Osteoblast (primary cell): ENCODE data around the gene KIF2C. TPM values are rescaled to one million over a fixed set of nuclear protein-coding genes. Genes with fewer than 3 reads are reported as not detected.
A peak's percentile ranks its signal among the peaks of the same experiment; 100 is the strongest.
"Not testable (repeated sequence)": the region's sequence is repeated elsewhere in the genome, so short reads cannot be mapped to it uniquely, and the experiment has no call there.

Experiments
- DNase-seq: peaks from one replicate; pipeline ENCODE4 v3.0.0; 2011; ENCODE audit warnings: low spot score, mixed read lengths; ENCODE audit not compliant: insufficient read length; ENCODE audit errors: missing footprints
- H2AFZ ChIP-seq: 2 replicates; pipeline ENCODE4 v1.6.0; 2011; ENCODE audit warnings: mild to moderate bottlenecking, low read length
- H3K27ac ChIP-seq: 2 replicates; pipeline ENCODE4 v1.5.1; 2011; ENCODE audit warnings: mild to moderate bottlenecking, low read depth, low read length, moderate library complexity
- H3K27me3 ChIP-seq: 2 replicates; pipeline ENCODE4 v1.6.0; 2012; ENCODE audit warnings: mild to moderate bottlenecking, control low read depth, inconsistent platforms, low read length, moderate library complexity; ENCODE audit not compliant: insufficient read depth
- H3K36me3 ChIP-seq: 2 replicates; pipeline ENCODE4 v1.5.1; 2011; ENCODE audit warnings: mild to moderate bottlenecking, low read length, control low read depth, moderate library complexity; ENCODE audit not compliant: insufficient read depth
- H3K4me1 ChIP-seq: 2 replicates; pipeline ENCODE4 v1.5.1; 2011; ENCODE audit warnings: mild to moderate bottlenecking, low read length, control low read depth, moderate library complexity; ENCODE audit not compliant: insufficient read depth
- H3K4me2 ChIP-seq: 2 replicates; pipeline ENCODE4 v1.6.0; 2011; ENCODE audit warnings: mild to moderate bottlenecking, low read length; ENCODE audit not compliant: insufficient read depth
- H3K4me3 ChIP-seq: fragments of 200-600 bp; sonication (generic); 3 replicates; pipeline ENCODE4 v1.5.1; 2012; ENCODE audit warnings: mild to moderate bottlenecking, low read length, inconsistent platforms; ENCODE audit not compliant: insufficient read depth
- H3K79me2 ChIP-seq: 2 replicates; pipeline ENCODE4 v1.6.0; 2012; ENCODE audit warnings: mild to moderate bottlenecking, low read length, control low read depth, inconsistent platforms; ENCODE audit not compliant: insufficient read depth
- H3K9me3 ChIP-seq: 2 replicates; pipeline ENCODE4 v1.5.1; 2011; ENCODE audit warnings: low read depth, low read length, control low read depth
- H4K20me1 ChIP-seq: 2 replicates; pipeline ENCODE4 v1.6.0; 2012; ENCODE audit warnings: mild to moderate bottlenecking, low read length, control low read depth; ENCODE audit not compliant: insufficient read depth
- CTCF ChIP-seq: IDR thresholded peaks from 2 replicates; pipeline ENCODE4 v1.5.1; 2011; ENCODE audit warnings: mild to moderate bottlenecking, low read depth, low read length, moderate library complexity; ENCODE audit errors: extremely low read depth
- total RNA-seq: library from RNA; depleted of rRNA; stranded (reverse); fragments of >200 nt; gene quantifications from 2 replicates; pipeline ENCODE4 v1.2.3, GENCODE V29; 2012

KIF2C gene
- total RNA-seq, 1 donor: 3.3 TPM

- Histone ChIP-seq H3K4me2 (peak within 1 kb of the TSS; percentile 72), H3K4me1 (peaks cover 31% of the 10 kb centered on the region), H2AFZ (peak within 1 kb of the TSS; percentile 81), H3K27me3 (no peaks in the 10 kb centered on the region), H3K36me3 (no peaks in the 10 kb centered on the region), H3K4me3 (peak within 1 kb of the TSS; percentile 53), H3K9me3 (no peaks in the 10 kb centered on the region), H3K27ac (peak within 1 kb of the TSS; percentile 99), H4K20me1 (no peaks in the 10 kb centered on the region), H3K79me2 (no peaks in the 10 kb centered on the region)
- TF ChIP-seq CTCF: peak; percentile 91
- DNase-seq: peak; percentile 94
Observed at GRCh38 chr1:44730741-44731512, 8.7 kb upstream of the KIF2C start, which contains the start of gene RNU5D-1. TSS of gene RNU5D-1 (minus strand) at chr1:44731170.

GRCh38 chr1:44733365-44733764 lies 6.3 kb upstream of the KIF2C start:
- H3K9me3 ChIP-seq: no peaks in the 10 kb centered on the region
- H3K36me3 ChIP-seq: no peaks in the 10 kb centered on the region
- no peak overlapping the region for H2AFZ ChIP-seq
- H3K4me3 ChIP-seq: no peak overlapping the region
- H3K4me1 ChIP-seq: peaks cover 26% of the 10 kb centered on the region
- no peak overlapping the region for H3K27ac ChIP-seq
- no peaks in the 10 kb centered on the region for H3K27me3 ChIP-seq
- DNase-seq: peak; percentile 88
- no peaks in the 10 kb centered on the region for H4K20me1 ChIP-seq
- peak overlapping the region; percentile 9 for H3K4me2 ChIP-seq
- no peaks in the 10 kb centered on the region for H3K79me2 ChIP-seq
- TF ChIP-seq CTCF: no peak

GRCh38 chr1:44733784-44734183 lies 5.9 kb upstream of the KIF2C start:
- no peaks in the 10 kb centered on the region for H3K79me2 ChIP-seq
- no peak for TF ChIP-seq CTCF
- H2AFZ ChIP-seq: no peak overlapping the region
- no peaks in the 10 kb centered on the region for H3K36me3 ChIP-seq
- peaks cover 26% of the 10 kb centered on the region for H3K4me1 ChIP-seq
- no peak overlapping the region for H3K4me3 ChIP-seq
- DNase-seq: no peak
- no peaks in the 10 kb centered on the region for H3K27me3 ChIP-seq
- H3K4me2 ChIP-seq: no peak overlapping the region
- no peak overlapping the region for H3K27ac ChIP-seq
- no peaks in the 10 kb centered on the region for H3K9me3 ChIP-seq
- H4K20me1 ChIP-seq: no peaks in the 10 kb centered on the region

- Histone ChIP-seq H3K27me3 (no peaks in the 10 kb centered on the region), H3K9me3 (no peaks in the 10 kb centered on the region), H3K79me2 (peaks cover 13% of the 10 kb centered on the region), H3K27ac (no peak overlapping the region), H2AFZ (no peak overlapping the region), H3K4me1 (peaks cover 31% of the 10 kb centered on the region), H3K36me3 (no peaks in the 10 kb centered on the region), H3K4me2 (no peak overlapping the region), H4K20me1 (no peaks in the 10 kb centered on the region), H3K4me3 (no peak overlapping the region)
- TF ChIP-seq CTCF: no peak
- no peak for DNase-seq
Observed at GRCh38 chr1:44735992-44736391, 3.6 kb upstream of the KIF2C start.

- not testable (repeated sequence) for H3K27me3 ChIP-seq, H3K9me3 ChIP-seq, H3K36me3 ChIP-seq, DNase-seq, H4K20me1 ChIP-seq
- H3K27ac ChIP-seq: peak overlapping the region; percentile 87
- peaks cover 36% of the 10 kb centered on the region for H3K79me2 ChIP-seq
- H3K4me1 ChIP-seq: peaks cover 23% of the 10 kb centered on the region
- H3K4me3 ChIP-seq: peak overlapping the region; percentile 82
- peak overlapping the region; percentile 98 for H3K4me2 ChIP-seq
- peak overlapping the region; percentile 97 for H2AFZ ChIP-seq
Observed at GRCh38 chr1:44738953-44739306, 707 bp upstream of the KIF2C start.
